SU-DHL-6 (cell line): ENCODE measurements around the gene GNAQ.
"Not testable (repeated sequence)": the region's sequence is repeated elsewhere in the genome, so short reads cannot be mapped to it uniquely, and the experiment has no call there.

Source experiments
- CTCF ChIP-seq: fragments of 200-600 bp; sonication (generic); IDR thresholded peaks from one replicate; pipeline ENCODE4 v1.5.1; 2017; ENCODE audit warnings: antibody characterized with exemption, mild to moderate bottlenecking, low read length, moderate library complexity; ENCODE audit not compliant: insufficient read depth, poor library complexity, severe bottlenecking
- EZH2phosphoT487 ChIP-seq: fragments of 200-600 bp; sonication (generic), shearing (Covaris generic); conservative IDR thresholded peaks from 2 replicates; pipeline ENCODE4 v1.6.1; 2018; ENCODE audit warnings: mild to moderate bottlenecking, antibody characterized with exemption, low read length, moderate library complexity, mixed read lengths

GRCh38 chr9:77690119-77690518 lies 341.5 kb downstream of the GNAQ start:
- not testable (repeated sequence) for TF ChIP-seq CTCF, EZH2phosphoT487
